ACHN (cell line): ENCODE results near the gene TOR1B.
"Not testable (repeated sequence)": the region's sequence is repeated elsewhere in the genome, so short reads cannot be mapped to it uniquely, and the experiment has no call there.

ENCODE experiments used
- DNase-seq: peaks from one replicate; pipeline ENCODE4 v3.0.0-alpha.2; 2015
- in situ Hi-C: cut with HindIII; loops from 2 replicates; pipeline ENCODE4 v1.10.0; 2017; ENCODE audit warnings: low sequenced_read_pairs, low pct_ligation_motif_present, low pct_unique_long_range_greater_than_20kb

TOR1B gene

DNA sequence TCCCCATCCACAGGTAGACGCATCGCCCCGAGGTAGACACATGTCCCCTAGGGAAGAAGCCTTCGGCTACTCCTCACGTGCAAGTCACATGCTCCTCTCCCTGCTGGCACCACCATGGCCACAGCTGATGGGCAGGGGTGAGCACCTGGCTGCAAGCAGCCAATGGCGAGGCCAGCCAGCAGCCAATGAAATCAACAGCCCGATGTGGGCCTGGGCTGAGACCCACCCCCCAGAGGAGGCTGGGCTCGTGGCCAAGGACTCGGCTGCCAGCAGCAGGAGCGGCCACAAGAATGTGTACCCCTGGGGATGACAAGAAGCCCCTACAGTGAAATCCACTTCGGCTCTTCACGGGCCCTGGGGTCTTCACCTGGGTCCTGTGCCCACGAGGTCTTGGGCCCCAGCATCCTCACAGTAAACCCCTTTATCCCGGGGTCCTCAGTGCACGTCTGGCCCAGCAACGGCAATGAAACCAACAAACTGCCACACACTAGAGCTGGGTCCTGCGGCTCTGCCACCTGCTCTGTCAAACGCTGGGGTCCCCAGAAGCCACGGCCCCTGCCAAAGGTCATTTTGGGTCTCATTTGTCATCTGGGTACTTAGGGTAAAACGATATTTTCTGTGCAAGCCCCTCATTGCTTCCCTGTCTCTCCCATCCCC, 28.1 kb upstream of the TOR1B start:
- DNase-seq = no peak
- in situ Hi-C loops = no loop called here

DNA sequence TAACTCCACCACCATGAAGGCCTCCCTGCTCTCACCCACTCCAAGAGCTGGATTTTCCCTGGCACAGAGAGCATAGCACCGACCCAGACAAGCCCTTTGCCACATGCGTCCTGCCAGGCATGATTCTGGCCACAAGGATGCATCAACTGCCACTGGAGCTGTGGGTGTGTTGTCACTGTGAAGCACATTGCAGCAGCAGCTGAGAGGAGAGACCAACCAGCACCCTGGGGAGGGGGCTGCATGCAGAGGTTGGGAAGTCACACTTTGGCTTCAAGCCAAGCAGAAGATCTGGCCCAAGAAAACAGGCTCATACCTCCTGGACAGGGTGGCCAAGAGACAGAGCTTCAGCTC, 27.6 kb upstream of the TOR1B start:
- in situ Hi-C loops = no loop called here
- DNase-seq = no peak

DNA sequence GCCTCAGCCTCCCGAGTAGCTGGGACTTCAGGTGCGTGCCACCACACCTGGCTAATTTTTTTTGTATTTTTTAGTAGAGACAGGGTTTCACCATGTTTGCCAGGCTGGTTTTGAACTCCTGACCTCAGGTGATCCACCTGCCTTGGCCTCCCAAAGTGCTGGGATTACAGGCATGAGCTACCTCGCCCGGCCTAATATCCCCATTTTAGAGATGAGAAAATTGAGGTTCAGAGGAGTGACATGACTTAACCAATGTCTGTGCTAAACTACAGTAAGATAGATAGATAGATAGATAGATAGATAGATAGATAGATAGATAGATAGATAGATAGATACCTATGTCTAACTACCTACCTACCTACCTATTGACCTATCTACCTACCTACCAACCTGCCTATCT, 26.9 kb upstream of the TOR1B start:
- DNase-seq, in situ Hi-C loops: not testable (repeated sequence)

DNA sequence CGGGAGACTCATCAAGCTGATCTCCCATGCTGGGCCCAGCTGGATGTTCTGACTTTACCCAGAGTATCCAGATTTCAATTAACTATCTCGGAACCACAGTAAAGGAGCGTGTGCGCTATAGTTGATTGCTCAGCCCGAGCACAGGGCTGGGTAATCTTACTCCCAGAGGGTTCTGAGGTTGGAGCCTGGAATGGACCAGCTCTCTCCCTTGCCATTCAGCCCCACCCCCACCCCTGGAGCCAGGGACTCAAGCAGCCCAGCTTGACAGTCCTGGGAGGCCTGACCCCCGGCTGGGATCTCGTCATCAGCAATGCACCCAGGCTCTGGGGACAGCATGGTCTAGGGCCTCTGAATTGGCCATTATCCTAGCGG, 26.4 kb upstream of the TOR1B start:
- in situ Hi-C loops = no loop called here
- DNase-seq = no peak

DNA sequence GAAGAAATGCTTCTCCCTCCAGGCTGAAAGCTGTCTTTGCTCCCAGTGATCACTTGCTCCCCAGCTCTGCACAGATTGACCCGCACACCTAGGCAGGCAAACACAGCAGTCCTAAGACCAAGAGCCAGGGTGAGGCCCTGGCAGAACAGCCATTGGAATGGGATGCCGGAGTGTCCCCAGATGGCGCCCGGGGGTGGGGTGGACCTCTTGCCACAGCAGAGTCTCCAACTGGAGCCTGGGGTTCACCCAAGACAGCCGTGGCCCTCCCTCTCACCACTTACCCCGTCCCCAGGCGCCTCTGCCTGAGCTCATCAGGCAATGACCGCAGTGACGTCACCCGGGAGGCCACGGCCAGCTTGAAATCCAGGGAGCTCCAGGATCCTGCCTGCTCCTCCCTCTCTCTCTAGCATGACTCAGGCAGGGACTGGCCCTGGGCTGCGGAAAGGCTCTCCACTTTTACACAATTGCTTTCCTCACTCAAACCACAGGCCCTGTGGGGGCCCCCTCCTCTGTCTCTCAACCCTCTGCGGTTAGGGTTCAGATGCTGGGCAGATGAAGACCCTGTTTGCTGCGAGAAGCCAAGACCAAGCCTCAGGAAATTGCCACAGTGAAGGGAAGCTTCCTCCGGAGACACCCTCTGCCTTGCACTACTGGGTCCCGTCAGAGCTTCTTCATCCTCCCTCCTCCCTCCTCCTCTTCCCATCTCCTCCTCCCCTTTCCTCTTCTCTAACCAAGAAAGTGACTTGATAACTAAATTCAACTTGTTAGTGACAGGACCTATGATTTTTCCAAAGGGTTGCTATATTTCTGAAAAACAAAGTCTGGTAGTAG, 25.8 kb upstream of the TOR1B start:
- peak; percentile 95 for DNase-seq
- in situ Hi-C loops = no loop called here

DNA sequence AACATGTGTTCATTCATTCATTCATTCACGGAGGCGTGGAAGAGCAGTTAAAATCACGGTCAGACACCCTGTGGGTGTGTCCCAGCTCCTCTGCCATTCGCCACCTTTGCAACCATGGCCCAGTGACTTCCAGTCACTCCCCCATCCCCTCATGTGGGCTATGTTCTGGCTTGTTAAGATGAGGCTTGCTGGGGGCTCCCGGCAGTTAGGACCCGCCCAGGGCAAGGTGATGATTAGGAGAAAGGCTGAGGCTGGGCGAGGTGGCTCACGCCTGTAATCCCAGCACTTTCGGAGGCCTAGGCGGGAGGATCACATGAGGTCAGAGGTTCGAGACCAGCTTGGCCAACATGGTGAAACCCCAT, 25.2 kb upstream of the TOR1B start:
- DNase-seq = no peak
- in situ Hi-C loops = no loop called here

DNA sequence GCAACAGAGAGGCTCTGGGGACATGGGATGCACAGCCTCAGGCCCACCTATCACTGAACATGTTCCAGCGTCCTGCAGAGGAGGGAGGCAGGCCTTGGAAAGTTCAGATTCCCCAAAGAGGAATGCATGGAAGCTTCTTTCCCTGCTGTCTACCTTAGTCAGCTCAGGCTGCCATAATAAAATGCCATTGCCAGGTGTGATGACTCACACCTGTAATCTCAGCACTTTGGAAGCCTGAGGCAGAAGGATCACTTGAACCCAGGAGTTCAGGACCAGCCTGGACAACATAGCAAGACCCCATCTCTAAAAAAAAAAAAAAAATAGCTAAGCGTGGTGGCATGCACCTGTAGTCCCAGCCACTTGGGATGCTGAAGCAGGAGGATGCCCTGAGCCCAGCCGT, 24.5 kb upstream of the TOR1B start:
- no peak for DNase-seq
- in situ Hi-C loops = no loop called here

DNA sequence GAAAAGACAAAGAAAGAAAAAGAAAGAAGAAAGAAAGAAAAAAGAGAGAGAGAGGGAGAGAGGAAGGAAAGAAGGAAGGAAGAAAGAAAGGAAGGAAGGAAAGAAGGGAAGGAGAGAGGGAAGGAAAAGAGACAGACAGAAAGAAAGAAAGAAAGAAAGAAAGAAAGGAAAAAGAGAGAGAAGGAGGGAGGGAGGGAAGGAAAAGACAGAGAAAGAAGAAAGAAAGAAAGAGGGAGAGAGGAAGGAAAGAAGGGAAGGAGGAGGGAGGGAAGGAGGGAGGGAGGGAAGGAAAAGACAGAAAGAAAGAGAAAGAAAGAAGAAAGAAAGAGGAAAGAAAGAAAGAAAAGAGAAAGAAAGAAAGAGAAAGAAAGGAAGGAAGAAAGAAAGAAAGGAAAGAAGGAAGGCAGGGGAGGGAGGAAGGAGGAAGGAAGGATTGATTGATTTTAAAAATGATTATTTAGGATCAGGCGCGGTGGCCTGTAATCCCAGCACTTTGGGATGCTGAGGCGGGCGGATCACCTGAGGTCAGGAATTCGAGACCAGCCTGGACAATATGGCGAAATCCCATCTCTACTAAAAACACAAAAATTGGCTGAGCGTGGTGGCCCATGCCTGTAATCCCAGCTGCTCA, 23.3 kb upstream of the TOR1B start:
- in situ Hi-C loops = no loop called here
- DNase-seq = no peak

DNA sequence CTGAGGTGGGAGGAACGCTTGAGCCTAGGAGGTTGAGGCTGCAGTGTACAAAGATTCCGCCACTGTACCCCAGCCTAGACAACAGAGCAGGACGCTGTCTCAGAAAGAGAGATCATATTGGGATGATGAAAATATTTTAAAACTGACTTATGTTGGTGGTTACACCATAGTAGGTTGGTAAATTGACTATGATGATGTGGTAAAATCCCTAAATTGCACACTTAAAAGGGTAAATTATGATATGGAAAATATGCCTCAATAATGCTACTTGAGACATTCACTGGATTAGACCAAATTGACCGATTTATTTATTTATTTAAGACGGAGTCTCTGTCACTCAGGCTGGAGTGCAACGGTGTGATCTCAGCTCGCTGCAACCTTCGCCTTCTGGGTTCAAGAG, 21.9 kb upstream of the TOR1B start:
- in situ Hi-C loops = no loop called here
- no peak for DNase-seq

DNA sequence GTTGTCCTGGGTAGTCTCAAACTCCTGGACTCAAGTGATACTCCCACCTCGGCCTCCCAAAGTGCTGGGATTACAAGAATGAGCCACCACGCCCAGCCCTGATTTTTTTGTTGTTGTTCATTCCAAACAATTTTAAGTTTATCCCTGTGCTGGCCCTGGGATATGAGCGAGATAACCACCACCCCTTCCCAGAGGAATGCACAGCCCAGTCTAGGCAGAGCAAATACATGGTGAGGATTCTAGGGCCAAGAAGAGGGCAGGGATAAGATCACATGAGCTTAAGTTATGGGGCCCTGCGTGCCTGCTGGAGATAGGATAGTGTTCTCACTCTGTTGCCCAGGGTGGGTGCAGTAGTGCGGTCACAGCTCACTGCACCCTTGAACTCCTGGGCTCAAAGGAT, 21.0 kb upstream of the TOR1B start:
- in situ Hi-C loops = no loop called here
- DNase-seq = no peak

DNA sequence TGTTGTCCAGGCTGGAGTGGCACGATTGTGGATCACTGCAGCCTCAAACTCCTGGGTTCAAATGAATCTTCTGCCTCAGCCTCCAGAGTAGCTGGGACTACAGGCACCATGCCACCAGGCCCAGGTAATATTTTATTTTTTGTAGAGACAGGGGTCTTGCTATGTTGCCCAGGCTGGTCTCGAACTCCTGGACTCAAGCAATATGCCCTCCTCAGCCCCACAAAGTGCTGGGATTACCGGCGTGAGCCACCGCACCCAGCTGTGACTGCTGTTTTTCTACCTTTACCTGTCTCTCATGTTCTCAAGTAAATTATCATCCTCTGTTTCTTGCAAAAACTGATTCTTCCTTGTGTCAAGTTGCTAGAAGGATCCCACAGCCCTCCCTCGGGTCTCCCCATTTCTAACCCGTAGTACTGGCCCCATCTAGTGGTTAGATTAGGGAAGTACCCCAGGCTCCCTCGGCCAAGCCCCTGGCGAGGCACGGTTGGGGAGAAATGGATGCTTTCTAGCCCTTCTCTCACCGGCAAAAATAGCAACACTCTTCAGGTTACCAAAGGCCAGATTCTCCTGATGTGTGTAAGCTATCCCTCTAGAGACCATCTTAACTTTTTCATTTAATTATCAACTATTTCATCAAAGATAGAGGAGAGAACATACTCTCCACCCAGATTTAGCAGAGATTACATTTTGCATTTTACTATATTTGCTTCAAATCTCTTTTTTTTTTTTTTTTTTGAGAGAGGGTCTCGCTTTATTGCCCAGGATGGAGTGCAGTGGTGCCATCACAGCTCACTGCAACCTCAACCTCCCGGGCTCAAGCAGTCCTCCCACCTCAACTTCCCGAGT, 19.2 kb upstream of the TOR1B start:
- in situ Hi-C loops = no loop called here
- DNase-seq = peak; percentile 66

DNA sequence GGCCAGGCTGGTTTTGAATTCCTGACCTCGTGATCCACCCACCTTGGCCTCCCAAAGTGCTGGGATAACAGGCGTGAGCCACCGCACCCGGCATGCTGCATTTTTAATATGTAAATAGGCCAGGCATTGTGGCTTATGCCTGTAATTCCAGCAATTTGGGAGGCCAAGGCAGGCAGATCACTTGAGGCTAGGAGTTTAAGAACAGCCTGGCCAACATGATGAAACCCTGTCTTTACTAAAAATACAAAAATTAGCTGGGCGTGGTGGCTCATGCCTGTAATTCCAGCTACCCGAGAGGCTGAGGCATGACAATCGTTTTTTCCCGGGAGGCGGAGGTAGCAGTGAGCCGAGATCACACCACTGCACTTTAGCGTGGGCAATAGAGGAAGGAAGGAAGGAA, 18.0 kb upstream of the TOR1B start:
- in situ Hi-C loops, DNase-seq: not testable (repeated sequence)

DNA sequence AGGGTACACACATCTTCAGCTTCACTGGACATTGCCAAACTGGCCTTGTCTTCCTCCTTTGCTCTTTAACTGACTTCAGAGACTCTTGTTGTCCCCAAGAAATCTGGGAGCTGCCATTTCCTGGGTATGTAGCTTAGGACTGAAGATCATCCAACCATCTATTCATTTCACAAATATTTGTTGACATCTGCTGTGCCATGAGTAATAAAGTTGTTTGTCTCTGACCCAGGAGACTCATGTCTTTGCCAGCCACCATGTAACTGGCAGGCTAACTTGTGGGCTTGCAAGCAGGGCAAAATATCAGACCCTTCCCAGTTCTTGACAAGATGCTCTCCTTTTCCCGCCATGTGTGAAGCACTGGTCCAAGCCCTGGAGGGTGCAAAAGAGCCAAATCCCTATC, 17.1 kb upstream of the TOR1B start:
- in situ Hi-C loops = no loop called here
- DNase-seq = no peak

DNA sequence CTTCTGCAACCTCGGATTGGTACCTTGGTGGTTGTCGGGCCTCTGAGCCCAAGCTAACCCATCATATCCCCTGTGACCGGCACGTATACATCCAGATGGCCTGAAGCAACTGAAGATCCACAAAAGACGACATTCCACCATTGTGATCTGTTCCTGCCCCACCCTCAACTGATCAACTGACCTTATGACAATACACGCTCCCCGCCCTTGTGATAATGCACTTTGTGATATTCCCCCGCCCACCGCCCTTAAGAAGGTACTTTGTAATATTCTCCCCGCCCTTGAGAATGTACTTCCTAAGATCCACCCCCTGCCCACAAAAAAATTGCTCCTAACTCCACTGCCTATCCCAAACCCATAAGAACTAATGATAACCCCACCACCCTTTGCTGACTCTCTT, 16.5 kb upstream of the TOR1B start:
- in situ Hi-C loops = no loop called here
- no peak for DNase-seq

DNA sequence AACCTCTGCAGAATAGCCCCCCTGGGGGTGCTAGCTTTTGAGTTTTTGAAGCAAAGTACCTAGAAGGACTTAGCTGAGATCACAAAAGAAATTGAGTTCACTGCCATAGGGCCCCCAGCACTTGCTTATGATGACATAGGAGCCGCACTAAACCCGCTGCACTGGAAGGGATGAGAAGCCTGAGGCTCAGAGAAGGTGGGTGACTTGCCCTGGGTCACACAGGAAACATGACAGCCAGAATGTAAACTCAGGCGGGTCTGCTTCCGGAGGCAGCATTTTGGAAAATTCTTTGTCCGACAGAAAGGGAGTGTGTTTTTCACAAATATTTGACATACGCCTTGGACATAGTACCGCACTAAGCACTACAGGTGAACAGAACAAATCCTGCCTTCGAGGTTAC, 8.4 kb upstream of the TOR1B start:
- in situ Hi-C loops = no loop called here
- no peak for DNase-seq

DNA sequence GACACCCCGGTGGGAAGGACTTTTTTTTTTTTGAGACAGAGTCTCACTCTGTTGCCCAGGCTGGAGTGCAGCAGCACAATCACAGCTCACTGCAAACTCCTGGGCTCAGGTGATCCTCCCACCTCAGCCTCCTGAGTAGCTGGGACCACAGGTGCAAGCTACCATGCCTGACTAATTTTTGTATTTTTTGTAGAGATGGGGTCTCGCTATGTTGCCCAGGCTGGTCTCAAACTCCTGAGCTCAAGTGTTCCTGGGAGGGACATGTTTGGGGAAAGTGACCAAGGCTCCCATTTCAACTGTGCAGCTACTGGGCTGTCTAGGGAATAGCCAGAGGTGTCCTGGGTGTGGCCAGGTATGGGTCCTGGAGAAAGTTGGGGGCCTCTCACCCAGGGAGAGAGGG, 7.0 kb upstream of the TOR1B start:
- in situ Hi-C loops, DNase-seq: not testable (repeated sequence)

DNA sequence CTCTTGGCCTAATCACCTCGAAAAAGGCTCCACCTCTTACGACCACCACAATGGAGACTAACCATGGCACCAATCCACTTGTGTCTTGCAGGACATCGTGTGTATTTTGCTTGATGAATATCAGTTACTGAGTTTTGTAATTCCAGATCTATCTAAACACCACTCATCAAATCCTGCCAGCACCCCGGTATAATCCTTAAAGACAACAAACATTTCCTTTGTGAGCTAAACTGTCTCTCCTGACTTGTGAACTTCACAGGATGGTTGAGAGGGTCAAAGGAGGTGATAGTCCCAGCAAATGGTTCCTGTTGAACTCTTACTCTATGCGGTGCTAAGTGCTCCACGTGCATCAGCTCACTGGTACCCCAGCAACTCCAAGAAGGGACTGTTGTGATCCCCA, 4.0 kb upstream of the TOR1B start:
- in situ Hi-C loops = no loop called here
- no peak for DNase-seq

DNA sequence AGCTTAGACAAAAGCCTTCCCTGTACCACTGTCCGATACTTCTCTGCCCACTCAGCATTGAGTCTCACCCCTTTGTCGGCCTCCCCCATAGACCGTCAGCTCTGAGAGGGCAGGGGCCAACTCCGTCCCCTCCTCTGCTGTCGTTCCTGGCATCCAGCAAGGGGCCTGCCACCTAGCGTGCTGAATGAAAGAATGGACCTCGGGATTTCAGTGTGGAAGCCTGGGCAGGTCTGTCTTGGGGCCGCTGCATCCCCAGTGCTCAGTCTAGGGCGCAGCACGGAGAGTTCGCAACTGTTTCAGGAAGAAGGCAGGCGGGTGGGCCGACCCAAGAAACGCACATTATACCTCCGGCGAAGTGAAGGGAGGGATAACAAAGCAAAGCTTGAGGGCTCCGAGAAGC, 1.5 kb upstream of the TOR1B start:
- in situ Hi-C loops = no loop called here
- no peak for DNase-seq

DNA sequence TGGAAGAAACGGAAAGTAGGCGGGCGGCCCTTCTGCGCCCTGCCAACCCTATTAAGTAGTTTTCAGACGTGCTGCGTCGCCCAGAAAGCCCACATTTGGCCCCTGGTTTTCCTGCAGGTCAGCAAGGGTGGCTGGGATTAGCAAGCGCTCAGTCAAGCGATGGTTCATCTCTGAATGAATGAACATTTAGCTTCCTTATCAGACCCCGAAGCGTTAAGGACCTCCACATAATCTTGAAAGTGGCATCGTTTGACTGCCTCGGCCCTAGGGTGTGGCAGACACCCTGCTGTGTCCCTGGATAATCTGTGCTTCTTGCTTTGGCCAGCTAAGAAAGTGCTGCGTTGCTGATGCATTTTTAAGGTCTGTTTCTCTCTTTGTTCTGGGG, 684 bp downstream of the TOR1B start:
- DNase-seq = peak; percentile 11
- in situ Hi-C loops = no loop called here
